Stomach (tissue), 9 donors: ENCODE results near the gene SLC45A2. TPM values are rescaled to one million over a fixed set of nuclear protein-coding genes. Genes with fewer than 3 reads are reported as not detected.

Experiments
- DNase-seq, 2 donors: peaks; one replicate each; pipeline versions ENCODE4 v3.0.0 to v3.0.0-alpha.2; 2013 to 2019
- H3K27ac ChIP-seq, 5 donors: fragments of 200-600 bp in 4 of 5; sonication (generic) in 4 of 5; one replicate each; pipeline ENCODE4 v1.5.1; 2013 to 2019; ENCODE audit warnings: mild to moderate bottlenecking in 1 of 5, moderate library complexity in 1 of 5
- H3K27me3 ChIP-seq, 3 donors: fragments of 200-600 bp; sonication (generic); one replicate each; pipeline ENCODE4 v1.5.1; 2017 to 2019; ENCODE audit warnings: mixed run types in 1 of 3
- H3K36me3 ChIP-seq, 4 donors: fragments of 200-600 bp; sonication (generic); 1 replicate in 3 of 4; 2 replicates in 1 of 4; pipeline ENCODE4 v1.5.1; 2016 to 2019
- H3K4me1 ChIP-seq, 4 donors: fragments of 200-600 bp; sonication (generic); one replicate each; pipeline ENCODE4 v1.5.1; 2016 to 2019
- H3K4me3 ChIP-seq, 4 donors: fragments of 200-600 bp; sonication (generic) in 3 of 4; one replicate each; pipeline ENCODE4 v1.5.1; 2016 to 2019; ENCODE audit warnings: mild to moderate bottlenecking in 1 of 4
- H3K9me3 ChIP-seq, 4 donors: fragments of 200-600 bp; sonication (generic); one replicate each; pipeline ENCODE4 v1.5.1; 2016 to 2019
- CTCF ChIP-seq, 7 experiments: fragments of 450-650 bp in 4 of 7; fragments of 200-600 bp in 3 of 7; sonication (generic) in 3 of 7; IDR thresholded peaks; one replicate each; pipeline ENCODE4 v1.5.1; 2016 to 2019; ENCODE audit warnings: antibody characterized with exemption in 7 of 7, control low read depth in 2 of 7, mild to moderate bottlenecking in 1 of 7
- EP300 ChIP-seq: sonication (generic); formaldehyde crosslinking; IDR thresholded peaks from one replicate; pipeline ENCODE4 v1.6.1; 2017; ENCODE audit warnings: antibody characterized with exemption
- POLR2A ChIP-seq, 4 donors: fragments of 450-650 bp; IDR thresholded peaks; one replicate each; pipeline ENCODE4 v1.6.1; 2016; ENCODE audit warnings: antibody characterized with exemption in 4 of 4, control low read depth in 2 of 4, mild to moderate bottlenecking in 1 of 4, moderate library complexity in 1 of 4
- POLR2AphosphoS5 ChIP-seq, 3 donors: sonication (generic); formaldehyde crosslinking; IDR thresholded peaks; one replicate each; pipeline ENCODE4 v1.6.1; 2016; ENCODE audit warnings: antibody characterized with exemption in 3 of 3
- WGBS, 5 donors: extraction: QIAGEN DNeasy Blood & Tissue Kit in 3 of 5; methylation state at CpG; one replicate each; pipeline versions ENCODE4 v1.1.5 to v1.1.7; 2013 to 2018; 5-methylcytosine and 5-hydroxymethylcytosine counted together
- intact Hi-C: fragments of 100-400 bp; cut with DNase I; formaldehyde crosslinking; loops from one replicate; pipeline ENCODE4 v1.15.1; 2023; ENCODE audit warnings: low total_unique reads
- polyA plus RNA-seq, 3 donors: library from polyadenylated mRNA; stranded (reverse); fragments of 200-250 nt; gene quantifications; one replicate each; pipeline ENCODE4 v1.2.3, GENCODE V29; 2013
- total RNA-seq, 5 donors: library from RNA; depleted of rRNA; stranded (reverse); fragments of >200 nt; gene quantifications; one replicate each; pipeline versions ENCODE4 v1.1.0 to v1.2.3, GENCODE V29; 2014 to 2016
- donor health status: healthy with polysubstance abuse.
- donor health status: Bipolar disorder and iron deficiency.
- donor health status: healthy.

SLC45A2 gene
- total and polyA plus RNA-seq, 8 donors: 0.19 to 0.46 (median 0.20) TPM; not detected in 5

- intact Hi-C loops: no loop called here
- WGBS, 5 donors: 93 to 100% (median 97%) methylated on average over 2 to 15 of the region's 15 CpGs
- no peak for DNase-seq
Measured at GRCh38 chr5:33984178-33984577, 315 bp downstream of the SLC45A2 start.

GRCh38 chr5:33981408-33982162, 2.9 kb downstream of the SLC45A2 start:
- H3K36me3 ChIP-seq: peaks cover 0 to 3% (median 2%) of the 10 kb centered on the region in 4 donors
- peaks cover 0 to 24% (median 20%) of the 10 kb centered on the region in 4 donors for H3K4me1 ChIP-seq
- intact Hi-C loops: no loop called here
- TF ChIP-seq EP300 (no peak), CTCF (IDR thresholded peaks at IDR 0.05) (no peak), POLR2AphosphoS5 (IDR thresholded peaks at IDR 0.05) (no peak), POLR2A (IDR thresholded peaks at IDR 0.05) (no peak)
- H3K27ac ChIP-seq: peak overlapping the region in 1 of 5 donors; percentile 3
- no peak overlapping the region for H3K4me3 ChIP-seq
- no peaks in the 10 kb centered on the region for H3K27me3 ChIP-seq
- DNase-seq: no peak
- WGBS, 5 donors: 54 to 72% (median 69%) methylated on average over 8 of the region's 8 CpGs
- H3K9me3 ChIP-seq: no peaks in the 10 kb centered on the region

More at GRCh38 chr5:33984178-33984577, 315 bp downstream of the SLC45A2 start:
- TF ChIP-seq POLR2A (IDR thresholded peaks at IDR 0.05): no peak
- TF ChIP-seq POLR2AphosphoS5 (IDR thresholded peaks at IDR 0.05): no peak
- no peak for TF ChIP-seq EP300
- TF ChIP-seq CTCF (IDR thresholded peaks at IDR 0.05): no peak
- Histone ChIP-seq H3K4me3 (no peak overlapping the region), H3K9me3 (no peaks in the 10 kb centered on the region), H3K27ac (peak overlapping the region in 1 of 5 donors; percentile 7), H3K36me3 (peaks cover 10 to 29% (median 28%) of the 10 kb centered on the region in 4 donors), H3K27me3 (no peaks in the 10 kb centered on the region), H3K4me1 (peaks cover 0 to 23% (median 20%) of the 10 kb centered on the region in 4 donors)

GRCh38 chr5:33980030-33980429, 4.5 kb downstream of the SLC45A2 start:
- no peak for TF ChIP-seq POLR2A (IDR thresholded peaks at IDR 0.05)
- no peak for TF ChIP-seq EP300
- TF ChIP-seq POLR2AphosphoS5 (IDR thresholded peaks at IDR 0.05): no peak
- no peak for TF ChIP-seq CTCF (IDR thresholded peaks at IDR 0.05)
- H3K9me3 ChIP-seq: no peaks in the 10 kb centered on the region
- no peak for DNase-seq
- no peaks in the 10 kb centered on the region for H3K27me3 ChIP-seq
- intact Hi-C loops: no loop called here
- H3K4me1 ChIP-seq: peaks cover 0 to 38% (median 27%) of the 10 kb centered on the region in 4 donors
- WGBS, 5 donors: 31 to 74% (median 57%) methylated on average over 3 of the region's 3 CpGs
- H3K4me3 ChIP-seq: no peak overlapping the region
- no peak overlapping the region for H3K27ac ChIP-seq
- H3K36me3 ChIP-seq: no peaks in the 10 kb centered on the region

- no peak for TF ChIP-seq POLR2AphosphoS5 (IDR thresholded peaks at IDR 0.05)
- no peak for TF ChIP-seq CTCF (IDR thresholded peaks at IDR 0.05)
- no peak for TF ChIP-seq POLR2A (IDR thresholded peaks at IDR 0.05)
- TF ChIP-seq EP300: no peak
- 91 to 100% (median 96%) methylated on average over 1 of the region's 1 CpG for WGBS, 5 donors
- no peak for DNase-seq
- Histone ChIP-seq H3K9me3 (no peaks in the 10 kb centered on the region), H3K4me3 (no peak overlapping the region), H3K27me3 (no peaks in the 10 kb centered on the region), H3K36me3 (no peaks in the 10 kb centered on the region), H3K27ac (no peak overlapping the region), H3K4me1 (peaks cover 0 to 31% (median 20%) of the 10 kb centered on the region in 4 donors)
- intact Hi-C loops: no loop called here
Measured at GRCh38 chr5:33978306-33978705, 6.2 kb downstream of the SLC45A2 start.
